Measurements from ENCODE around the gene CD3E. TPM values are rescaled to one million over a fixed set of nuclear protein-coding genes. Genes with fewer than 3 reads are reported as not detected.
"Not testable (repeated sequence)": the region's sequence is repeated elsewhere in the genome, so short reads cannot be mapped to it uniquely, and the experiment has no call there.

The CD3E gene
- total and polyA plus RNA-seq, 2 of the 8 experiments (the other 6 are each of a cell fraction or from before 2014, with no cell fraction given): not detected

GRCh38 chr11:118308995-118309528, 4.5 kb downstream of the CD3E start:
- H3K4me3 ChIP-seq (ENCODE audit: extremely low read depth in 1 of 4, insufficient read depth in 2 of 4, low read depth in 3 of 4, low read length in 4 of 4); H3K14ac ChIP-seq (ENCODE audit: insufficient read length); H2AK5ac ChIP-seq (ENCODE audit: low read depth, low read length); H3K36me3 ChIP-seq (ENCODE audit: control insufficient read depth in 2 of 4, insufficient read depth in 4 of 4, low read length in 3 of 4); H3K23me2 ChIP-seq (ENCODE audit: low read depth, low read length); H3K23ac ChIP-seq (ENCODE audit: insufficient read length); H2BK5ac ChIP-seq (ENCODE audit: low read depth, low read length); H3K4me2 ChIP-seq (ENCODE audit: insufficient read depth in 1 of 2, low read depth in 2 of 2, low read length in 2 of 2); H4K20me1 ChIP-seq (replicated peaks in 1 of 2; ENCODE audit: control insufficient read depth in 1 of 2, insufficient read depth in 2 of 2, low read length in 2 of 2); H4K5ac ChIP-seq (ENCODE audit: insufficient read length, low read depth, low read length); H2BK15ac ChIP-seq (ENCODE audit: low read length); H4K8ac ChIP-seq (ENCODE audit: extremely low read depth, insufficient read depth, low read length); H2BK120ac ChIP-seq (replicated peaks; ENCODE audit: low read depth, low read length); H3K9ac ChIP-seq (replicated peaks in 1 of 4; ENCODE audit: extremely low read depth in 1 of 4, low read depth in 3 of 4, low read length in 3 of 4); H3K4me1 ChIP-seq (replicated peaks in 1 of 4; ENCODE audit: control insufficient read depth in 3 of 4, insufficient read depth in 4 of 4, low read length in 3 of 4); H3K4ac ChIP-seq (replicated peaks; ENCODE audit: insufficient read length, low read depth, low read length); H3K9me3 ChIP-seq (ENCODE audit: insufficient read depth in 2 of 2, low read depth in 1 of 2, low read length in 1 of 2); H3K79me2 ChIP-seq (ENCODE audit: control insufficient read depth in 1 of 2, insufficient read depth in 2 of 2, low read length in 2 of 2); H3K79me1 ChIP-seq (ENCODE audit: low read depth, low read length); H3K27ac ChIP-seq (ENCODE audit: low read depth, low read length); H3K56ac ChIP-seq (replicated peaks; ENCODE audit: insufficient read length, low read depth, low read length); H3K27me3 ChIP-seq (replicated peaks in 1 of 4; ENCODE audit: control insufficient read depth in 3 of 4, extremely low read depth in 1 of 4, insufficient read depth in 3 of 4, low read length in 3 of 4); H3K18ac ChIP-seq (ENCODE audit: extremely low read depth, low read length); H2AFZ ChIP-seq (ENCODE audit: low read length); FAIRE-seq; H4K91ac ChIP-seq (replicated peaks; ENCODE audit: insufficient read length, low read length); H2BK12ac ChIP-seq (ENCODE audit: low read depth, low read length); H2BK20ac ChIP-seq (ENCODE audit: low read length); DNase-seq (ENCODE audit: low read depth in 1 of 2, low spot score in 2 of 2): not testable (repeated sequence)
- ChIA-PET POLR2A (ENCODE audit: partially characterized antibody) (interaction anchor here (1.6 kb wide), 1 partner anchor 8 kb away, joined by 3 read pairs; no protein-coding TSS in a partner anchor), CTCF (ENCODE audit: partially characterized antibody) (interaction anchor here (1.6 to 1.8 kb wide), 3 partner anchors 10 to 163 kb away, joined by 4 to 8 read pairs (median 6); no protein-coding TSS in a partner anchor)
- WGBS, 2 experiments (ENCODE audit: extremely low coverage in 1 of 2, insufficient coverage in 1 of 2, insufficient read length in 1 of 2, insufficient replicate concordance in 2 of 2, low coverage in 1 of 2, low lambda C conversion rate in 2 of 2, missing lambda C conversion rate in 1 of 2): 92% methylated on average over 5 of the region's 5 CpGs; no CpG with 5 or more reads in 1 of the 2 experiments

Measured in H1 (cell line).